Left lung (tissue), 10 donors: ENCODE results near the gene NEK7. TPM values are rescaled to one million over a fixed set of nuclear protein-coding genes. Genes with fewer than 3 reads are reported as not detected.

Experiments used
- ATAC-seq: fragments of 200-7000 bp; cut with Tn5 transposase; one replicate; pipeline ENCODE4 v1.9.1; 2020; ENCODE audit warnings: moderate library complexity
- DNase-seq, 4 donors: peaks; one replicate each; pipeline ENCODE4 v3.0.0-alpha.2; 2013 to 2020
- H3K27ac ChIP-seq, 2 donors: fragments of 200-600 bp; sonication (generic) in 1 of 2; one replicate each; pipeline versions ENCODE4 v1.5.0 to v1.8.0; 2020 to 2021
- H3K27me3 ChIP-seq, 2 donors: fragments of 200-600 bp; sonication (generic) in 1 of 2; one replicate each; pipeline versions ENCODE4 v1.5.0 to v1.8.0; 2020 to 2021
- H3K36me3 ChIP-seq, 2 donors: fragments of 200-600 bp; sonication (generic) in 1 of 2; one replicate each; pipeline versions ENCODE4 v1.5.0 to v1.8.0; 2020 to 2021
- H3K4me1 ChIP-seq, 2 donors: fragments of 200-600 bp; one replicate each; pipeline ENCODE4 v1.8.0; 2021
- H3K4me3 ChIP-seq, 2 donors: fragments of 200-600 bp; sonication (generic) in 1 of 2; one replicate each; pipeline versions ENCODE4 v1.5.0 to v1.8.0; 2020 to 2021; ENCODE audit warnings: mild to moderate bottlenecking in 1 of 2
- H3K9me3 ChIP-seq, 2 donors: fragments of 200-600 bp; sonication (generic) in 1 of 2; one replicate each; pipeline versions ENCODE4 v1.5.0 to v1.8.0; 2020 to 2021
- intact Hi-C, 2 donors: fragments of 100-400 bp; cut with DNase I; formaldehyde crosslinking; loops; one replicate each; pipeline versions ENCODE4 v1.11.2 to v1.14.2; 2022
- polyA plus RNA-seq, 6 donors: library from polyadenylated mRNA; unstranded; fragments of 120-200 nt; gene quantifications; one replicate each; pipeline ENCODE4 v1.2.1, GENCODE V29; 2013; ENCODE audit not compliant: insufficient read length in 6 of 6
- total RNA-seq, 2 donors: library from RNA; stranded (reverse); fragmentation: NEBNext Ultra II Directional; extraction: Animal tissue kit (Norgen Biotek cat#: 25700); gene quantifications; one replicate each; pipeline ENCODE4 v1.2.1, GENCODE V29; 2021
- TF ChIP-seq, protein P1 (sequence below), 2 donors: fragments of 200-600 bp; sonication (generic) in 1 of 2; IDR thresholded peaks; one replicate each; pipeline versions ENCODE4 v1.5.0 to v1.8.0; 2021; ENCODE audit warnings: antibody characterized with exemption in 2 of 2
- donor health status: DM: no; HTN: yes; CAD: no.
- donor health status: DM: no; HTN: no; CAD: no.

The NEK7 gene
- total and polyA plus RNA-seq, 8 donors, result 66.9 to 102 (median 76.1) TPM

DNA sequence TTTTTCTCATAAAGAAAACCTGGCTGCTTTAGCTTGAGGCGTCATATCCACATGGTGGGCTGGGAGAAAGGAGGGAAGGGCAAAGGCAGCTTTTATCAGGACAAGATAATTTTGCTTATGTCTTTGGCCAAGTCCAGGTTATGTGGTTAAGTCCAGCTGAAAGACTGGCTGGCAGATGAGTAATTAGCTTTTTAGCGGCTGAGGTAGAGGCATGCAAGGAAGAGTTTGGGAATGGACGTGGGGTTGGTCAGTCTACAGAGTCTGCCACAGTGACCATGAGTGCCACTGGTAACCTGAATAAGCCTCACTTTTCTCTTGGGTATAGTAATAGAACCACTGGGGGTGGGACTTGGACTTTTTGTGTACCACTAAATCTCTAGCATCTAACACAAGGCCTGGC, 39.8 kb downstream of the NEK7 start:
- H3K27me3 ChIP-seq, result no peaks in the 10 kb centered on the region
- DNase-seq, result no peak
- intact Hi-C loops, result no loop called here

DNA sequence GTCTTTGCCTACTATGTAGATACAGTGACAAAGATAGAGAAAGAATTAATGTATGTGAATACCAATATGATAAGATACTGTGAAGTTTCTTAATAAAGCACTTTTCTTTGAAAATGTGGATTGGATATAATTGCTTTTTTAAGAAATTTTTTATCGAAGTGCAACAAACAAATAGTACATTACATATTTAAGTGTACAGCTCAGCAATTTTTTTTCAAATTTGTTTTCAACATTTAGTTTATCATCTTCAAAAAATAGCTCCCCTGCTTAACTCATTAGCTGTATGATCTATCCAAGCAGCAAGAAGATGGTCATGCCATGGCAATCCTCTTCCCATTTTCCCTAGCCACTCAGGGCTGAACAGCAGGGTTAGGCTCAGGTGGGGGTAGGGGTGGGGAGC, 40.5 kb downstream of the NEK7 start:
- intact Hi-C loops, result no loop called here
- DNase-seq, result no peak
- Histone ChIP-seq H3K9me3 (no peaks in the 10 kb centered on the region), H3K4me3 (no peak overlapping the region), H3K27ac (no peak overlapping the region), H3K36me3 (no peaks in the 10 kb centered on the region), H3K27me3 (no peaks in the 10 kb centered on the region), H3K4me1 (peaks cover 0 to 20% of the 10 kb centered on the region in 2 donors)
- TF ChIP-seq, protein P1, sequence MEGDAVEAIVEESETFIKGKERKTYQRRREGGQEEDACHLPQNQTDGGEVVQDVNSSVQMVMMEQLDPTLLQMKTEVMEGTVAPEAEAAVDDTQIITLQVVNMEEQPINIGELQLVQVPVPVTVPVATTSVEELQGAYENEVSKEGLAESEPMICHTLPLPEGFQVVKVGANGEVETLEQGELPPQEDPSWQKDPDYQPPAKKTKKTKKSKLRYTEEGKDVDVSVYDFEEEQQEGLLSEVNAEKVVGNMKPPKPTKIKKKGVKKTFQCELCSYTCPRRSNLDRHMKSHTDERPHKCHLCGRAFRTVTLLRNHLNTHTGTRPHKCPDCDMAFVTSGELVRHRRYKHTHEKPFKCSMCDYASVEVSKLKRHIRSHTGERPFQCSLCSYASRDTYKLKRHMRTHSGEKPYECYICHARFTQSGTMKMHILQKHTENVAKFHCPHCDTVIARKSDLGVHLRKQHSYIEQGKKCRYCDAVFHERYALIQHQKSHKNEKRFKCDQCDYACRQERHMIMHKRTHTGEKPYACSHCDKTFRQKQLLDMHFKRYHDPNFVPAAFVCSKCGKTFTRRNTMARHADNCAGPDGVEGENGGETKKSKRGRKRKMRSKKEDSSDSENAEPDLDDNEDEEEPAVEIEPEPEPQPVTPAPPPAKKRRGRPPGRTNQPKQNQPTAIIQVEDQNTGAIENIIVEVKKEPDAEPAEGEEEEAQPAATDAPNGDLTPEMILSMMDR (IDR thresholded peaks at IDR 0.05), result no peak
- ATAC-seq, result no peak

More for the DNA sequence above, 39.8 kb downstream of the NEK7 start:
- no peaks in the 10 kb centered on the region for H3K36me3 ChIP-seq
- H3K4me3 ChIP-seq, result no peak overlapping the region
- H3K9me3 ChIP-seq, result no peaks in the 10 kb centered on the region
- H3K27ac ChIP-seq, result no peak overlapping the region
- TF ChIP-seq, protein P1 (IDR thresholded peaks at IDR 0.05), result no peak
- no peak for ATAC-seq
- H3K4me1 ChIP-seq, result peaks cover 0 to 19% of the 10 kb centered on the region in 2 donors

DNA sequence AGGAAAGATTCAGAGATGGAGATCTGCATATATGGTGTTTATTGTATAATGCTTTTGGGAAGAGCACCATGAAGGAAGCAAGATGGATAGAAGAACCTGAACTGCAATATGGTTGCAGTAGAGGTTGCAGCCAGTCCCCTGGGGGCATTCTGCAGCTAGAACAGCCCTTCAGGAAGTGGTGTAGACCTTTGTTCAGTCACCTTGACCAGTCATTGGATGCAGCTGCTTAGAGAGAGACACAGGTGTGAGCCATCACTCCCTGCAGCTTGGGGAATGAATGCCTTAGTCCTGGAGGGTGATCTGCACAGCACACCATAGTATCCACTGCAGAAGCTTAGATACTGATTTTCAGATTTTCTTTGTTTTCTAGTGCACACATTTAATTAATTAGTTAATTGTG, 42.3 kb downstream of the NEK7 start:
- H3K4me3 ChIP-seq, result no peak overlapping the region
- no peaks in the 10 kb centered on the region for H3K36me3 ChIP-seq
- intact Hi-C loops, result no loop called here
- H3K27me3 ChIP-seq, result no peaks in the 10 kb centered on the region
- no peak for ATAC-seq
- TF ChIP-seq, protein P1 (IDR thresholded peaks at IDR 0.05), result no peak
- H3K4me1 ChIP-seq, result peaks cover 0 to 34% of the 10 kb centered on the region in 2 donors
- H3K27ac ChIP-seq, result no peak overlapping the region
- DNase-seq, result no peak
- no peaks in the 10 kb centered on the region for H3K9me3 ChIP-seq

DNA sequence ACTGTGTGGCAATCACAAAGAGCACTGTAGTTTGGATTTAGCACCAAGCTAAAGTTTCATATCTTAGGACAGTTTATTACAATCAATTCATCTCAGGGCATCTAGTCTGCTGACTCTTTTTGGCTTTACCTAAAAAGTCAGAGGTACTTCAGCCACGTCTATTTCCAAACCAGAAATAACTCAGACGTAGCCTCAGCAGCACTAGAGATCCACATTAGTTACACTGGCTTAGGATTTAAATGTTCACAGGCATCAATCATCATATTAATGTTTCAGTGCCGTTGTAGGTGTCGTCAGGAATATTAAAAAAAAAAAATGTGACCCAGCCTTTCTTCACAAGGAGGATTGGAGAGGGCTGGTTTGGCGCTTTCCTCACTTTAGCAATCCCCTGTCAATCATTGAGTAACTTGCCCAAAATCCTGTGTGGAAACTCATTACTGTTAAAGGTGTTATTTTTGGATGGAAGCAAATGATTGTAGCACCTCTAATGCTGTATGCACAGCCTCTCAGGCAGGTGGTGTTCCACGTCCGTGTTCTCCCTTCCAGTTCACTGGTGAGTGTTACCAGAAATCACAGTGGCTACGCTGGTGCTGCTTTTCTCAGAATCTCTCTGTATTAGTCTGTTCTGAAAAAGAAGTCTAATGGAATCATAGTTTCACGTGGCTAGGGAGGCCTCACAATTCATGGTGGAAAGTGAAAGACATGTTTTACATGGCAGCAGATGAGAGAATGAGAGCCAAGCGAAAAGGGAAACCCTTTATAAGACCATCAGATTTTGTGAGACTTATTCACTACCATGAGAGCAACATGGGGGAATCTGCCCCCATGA, 45.4 kb downstream of the NEK7 start:
- H3K27me3 ChIP-seq, result no peaks in the 10 kb centered on the region
- no peak for DNase-seq
- H3K36me3 ChIP-seq, result no peaks in the 10 kb centered on the region
- no peak overlapping the region for H3K27ac ChIP-seq
- intact Hi-C loops, result no loop called here
- peaks cover 0 to 39% of the 10 kb centered on the region in 2 donors for H3K4me1 ChIP-seq
- no peak overlapping the region for H3K4me3 ChIP-seq
- no peak for ATAC-seq
- TF ChIP-seq, protein P1 (IDR thresholded peaks at IDR 0.05), result no peak
- H3K9me3 ChIP-seq, result no peaks in the 10 kb centered on the region

DNA sequence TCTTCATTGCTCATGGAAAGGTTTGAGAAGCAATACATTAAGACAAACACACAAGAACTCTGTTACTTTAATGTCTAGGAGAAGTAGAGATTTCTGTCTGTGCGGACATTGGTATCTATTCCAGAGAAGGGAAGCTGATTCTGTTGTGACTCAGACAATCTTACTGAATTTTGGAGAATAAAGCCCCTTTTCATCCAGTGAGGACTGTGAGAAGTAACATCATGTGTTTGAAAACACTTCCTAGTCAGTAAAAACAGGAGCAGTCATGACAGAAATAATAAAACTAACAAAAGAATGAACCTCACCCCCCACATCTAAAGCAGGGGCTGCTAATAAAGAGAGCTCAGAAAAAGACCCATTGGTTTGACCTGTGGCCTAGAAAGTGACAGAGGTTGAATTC, 46.6 kb downstream of the NEK7 start:
- intact Hi-C loops, result no loop called here
- ATAC-seq, result no peak
- Histone ChIP-seq H3K4me1 (peaks cover 0 to 39% of the 10 kb centered on the region in 2 donors), H3K36me3 (no peaks in the 10 kb centered on the region), H3K27ac (no peak overlapping the region), H3K9me3 (no peaks in the 10 kb centered on the region), H3K27me3 (no peaks in the 10 kb centered on the region), H3K4me3 (no peak overlapping the region)
- DNase-seq, result no peak
- TF ChIP-seq, protein P1 (IDR thresholded peaks at IDR 0.05), result no peak
